ENCODE measurements around the gene SRPK1. TPM values are rescaled to one million over a fixed set of nuclear protein-coding genes. Genes with fewer than 3 reads are reported as not detected.

The SRPK1 gene
- total RNA-seq, 1 experiment from 2014 or later, result 17.1 TPM

DNA sequence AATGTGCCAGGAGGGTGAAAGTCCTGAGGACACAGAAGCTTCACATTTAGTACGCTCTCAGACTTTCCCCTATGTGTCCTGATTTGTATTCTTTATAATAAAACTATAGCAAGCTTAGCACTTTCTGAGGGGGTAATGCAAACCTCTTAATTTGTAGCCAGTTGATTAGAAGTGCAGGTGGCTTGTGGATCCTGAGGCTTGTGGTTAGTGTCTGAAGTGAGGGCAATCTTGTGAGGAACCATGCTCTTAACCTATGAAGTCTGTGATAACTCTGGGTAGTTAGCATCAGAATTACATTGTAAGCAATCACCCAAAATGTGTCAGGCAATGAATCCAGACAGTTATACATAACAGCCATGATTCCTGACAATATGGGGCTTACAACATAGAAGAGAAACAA is 64.6 kb downstream of the SRPK1 start:
- no peak for DNase-seq (ENCODE audit: low read depth)

DNA sequence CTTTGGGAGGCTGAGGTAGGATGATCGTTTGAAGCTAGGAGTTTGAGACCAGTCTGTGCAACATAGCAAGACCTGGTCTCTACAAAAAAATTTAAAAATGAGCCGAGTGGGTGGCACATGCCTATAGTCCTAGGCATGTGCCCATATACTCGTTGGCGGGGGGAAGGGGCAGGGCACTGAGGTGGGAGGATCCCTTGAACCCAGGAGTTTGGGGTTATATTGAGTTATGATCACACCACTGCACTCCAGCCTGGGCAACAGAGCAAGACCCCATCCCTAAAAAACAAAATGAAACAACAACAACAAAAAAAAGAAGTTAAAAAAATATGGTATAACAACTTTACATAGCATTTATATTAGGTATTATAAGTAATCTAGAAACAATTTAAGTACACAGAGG is 67.9 kb downstream of the SRPK1 start:
- in situ Hi-C loops (cut with HindIII; ENCODE audit: low pct_unique_long_range_greater_than_20kb, low sequenced_read_pairs), result no loop called here
- DNase-seq (ENCODE audit: low read depth), result no peak

More for the DNA sequence above, 64.6 kb downstream of the SRPK1 start:
- in situ Hi-C loops (cut with HindIII; ENCODE audit: low pct_unique_long_range_greater_than_20kb, low sequenced_read_pairs), result no loop called here

- in situ Hi-C loops (cut with HindIII; ENCODE audit: low pct_unique_long_range_greater_than_20kb, low sequenced_read_pairs), result no loop called here
- no peak for DNase-seq (ENCODE audit: low read depth)
These were observed 70.7 kb downstream of the SRPK1 start for GRCh38 chr6:35850208-35850607.

DNA sequence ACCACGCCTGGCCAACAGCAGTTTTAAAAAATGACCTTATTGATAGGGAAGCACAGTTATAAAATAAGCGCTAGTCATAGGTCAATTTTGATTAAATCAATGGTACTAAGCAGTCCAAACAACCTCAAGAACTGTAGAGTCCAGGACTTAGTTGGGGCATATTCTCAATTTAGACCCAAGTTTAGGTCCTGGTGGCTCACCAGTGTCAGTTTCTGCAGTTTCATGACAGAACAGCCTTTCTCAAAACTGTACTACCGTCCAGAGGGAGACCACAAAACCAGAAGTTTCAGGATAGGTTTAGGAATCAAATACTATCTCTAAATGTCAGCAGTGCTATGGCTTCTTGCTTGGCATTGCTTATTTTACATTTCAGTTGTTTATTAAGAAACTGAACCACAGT is 76.6 kb downstream of the SRPK1 start:
- in situ Hi-C loops (cut with HindIII; ENCODE audit: low pct_unique_long_range_greater_than_20kb, low sequenced_read_pairs), result no loop called here
- no peak for DNase-seq (ENCODE audit: low read depth)

DNA sequence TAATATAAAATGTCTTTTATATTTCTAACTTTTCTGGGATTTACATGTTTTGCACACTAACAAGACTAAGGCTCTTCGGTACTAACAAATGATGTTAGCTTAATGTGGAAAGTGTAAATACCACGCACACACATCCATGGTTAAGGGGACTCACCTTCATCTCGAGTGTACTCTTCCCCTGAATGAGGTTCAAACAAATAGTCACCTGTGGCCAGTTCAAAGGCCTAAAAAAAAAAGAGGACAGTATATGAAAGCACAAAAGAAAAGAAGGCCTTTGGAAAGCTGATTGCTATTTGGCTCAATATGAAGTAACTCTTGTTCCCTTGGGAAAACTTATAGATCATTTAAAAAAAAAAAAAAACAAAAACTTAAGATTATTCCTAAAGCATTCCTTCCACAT is 78.5 kb downstream of the SRPK1 start:
- DNase-seq (ENCODE audit: low read depth), result no peak
- in situ Hi-C loops (cut with HindIII; ENCODE audit: low pct_unique_long_range_greater_than_20kb, low sequenced_read_pairs), result no loop called here

- in situ Hi-C loops (cut with HindIII; ENCODE audit: low pct_unique_long_range_greater_than_20kb, low sequenced_read_pairs), result no loop called here
These were observed 81.9 kb downstream of the SRPK1 start for GRCh38 chr6:35839019-35839418.

DNA sequence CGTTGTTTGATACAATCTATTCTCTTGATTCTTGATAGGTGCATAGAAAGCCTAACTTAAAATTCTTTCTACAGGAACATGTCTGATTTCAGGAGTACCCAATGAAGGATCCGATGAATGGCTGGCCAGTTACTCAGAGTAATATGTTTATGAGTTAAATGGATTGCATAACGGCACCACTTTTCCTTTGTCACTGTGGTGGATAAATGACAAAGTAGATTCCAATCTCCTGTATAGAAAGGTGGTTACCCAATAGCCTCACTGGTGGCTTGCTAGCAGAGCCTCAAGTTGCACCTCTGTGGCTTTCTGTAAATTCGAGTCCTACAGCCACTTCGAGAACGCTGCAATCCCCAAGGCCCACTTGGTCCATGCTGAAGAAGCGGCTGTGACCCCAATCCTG is 87.4 kb downstream of the SRPK1 start:
- in situ Hi-C loops (cut with HindIII; ENCODE audit: low pct_unique_long_range_greater_than_20kb, low sequenced_read_pairs), result no loop called here
- peak; percentile 76 for DNase-seq (ENCODE audit: low read depth)

More at GRCh38 chr6:35839019-35839418, 81.9 kb downstream of the SRPK1 start:
- no peak for DNase-seq (ENCODE audit: low read depth)

- peak; percentile 39 for DNase-seq (ENCODE audit: low read depth)
- in situ Hi-C loops (cut with HindIII; ENCODE audit: low pct_unique_long_range_greater_than_20kb, low sequenced_read_pairs), result no loop called here
These were observed 89.5 kb downstream of the SRPK1 start for GRCh38 chr6:35831257-35832007.

- no peak for DNase-seq (ENCODE audit: low read depth)
- in situ Hi-C loops (cut with HindIII; ENCODE audit: low pct_unique_long_range_greater_than_20kb, low sequenced_read_pairs), result no loop called here
These were observed 91.6 kb downstream of the SRPK1 start for GRCh38 chr6:35829306-35829705.

DNA sequence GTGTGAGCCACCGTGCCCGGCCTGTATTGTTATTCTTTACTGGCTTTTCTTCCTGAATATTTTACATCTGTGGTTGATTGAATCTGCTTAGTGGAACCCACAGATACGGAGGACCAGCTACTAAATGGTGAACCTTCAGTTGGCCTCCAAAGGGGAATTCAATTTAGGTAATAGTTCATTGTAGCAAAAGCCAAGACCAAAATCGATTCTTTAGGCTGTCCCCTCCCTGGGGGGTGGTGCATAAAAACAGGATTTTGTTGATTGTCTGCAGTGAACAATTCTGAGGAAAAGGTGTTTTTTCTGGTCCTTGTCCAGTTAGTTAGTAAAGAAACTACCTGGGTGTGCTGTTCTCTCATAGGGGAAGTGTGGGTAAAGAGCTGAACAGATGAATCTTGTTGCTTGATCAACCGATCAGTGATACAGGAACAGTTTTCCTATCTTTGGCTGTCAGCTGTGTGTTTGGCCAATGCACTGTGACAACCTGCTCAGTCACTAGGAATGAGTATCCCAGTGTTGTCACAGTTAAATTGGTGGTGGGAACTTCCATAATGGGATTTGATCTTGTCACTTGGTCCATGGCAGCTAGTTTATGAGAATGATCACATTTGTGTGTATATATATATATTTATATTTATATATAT is 96.2 kb downstream of the SRPK1 start:
- in situ Hi-C loops (cut with HindIII; ENCODE audit: low pct_unique_long_range_greater_than_20kb, low sequenced_read_pairs), result no loop called here
- DNase-seq (ENCODE audit: low read depth), result no peak

DNA sequence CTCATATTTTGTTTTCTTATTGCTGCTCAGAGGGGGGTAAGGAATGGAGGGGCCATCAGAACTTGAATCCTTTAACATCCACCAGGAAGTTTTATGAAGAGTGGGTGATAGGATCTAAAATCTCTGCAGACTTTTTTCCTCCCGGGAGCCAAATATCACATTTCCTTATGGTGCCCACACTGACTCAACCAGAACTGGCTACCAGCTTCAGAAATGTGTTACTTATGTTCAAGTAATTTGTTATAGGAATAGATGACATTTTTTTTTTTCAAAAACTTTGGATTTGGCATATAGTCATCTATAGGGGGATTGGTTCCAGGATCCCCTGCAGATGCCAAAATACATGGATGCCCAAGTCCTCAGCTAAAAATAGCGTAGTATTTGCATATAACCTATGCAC is 97.3 kb downstream of the SRPK1 start:
- in situ Hi-C loops (cut with HindIII; ENCODE audit: low pct_unique_long_range_greater_than_20kb, low sequenced_read_pairs), result no loop called here
- DNase-seq (ENCODE audit: low read depth), result no peak

DNA sequence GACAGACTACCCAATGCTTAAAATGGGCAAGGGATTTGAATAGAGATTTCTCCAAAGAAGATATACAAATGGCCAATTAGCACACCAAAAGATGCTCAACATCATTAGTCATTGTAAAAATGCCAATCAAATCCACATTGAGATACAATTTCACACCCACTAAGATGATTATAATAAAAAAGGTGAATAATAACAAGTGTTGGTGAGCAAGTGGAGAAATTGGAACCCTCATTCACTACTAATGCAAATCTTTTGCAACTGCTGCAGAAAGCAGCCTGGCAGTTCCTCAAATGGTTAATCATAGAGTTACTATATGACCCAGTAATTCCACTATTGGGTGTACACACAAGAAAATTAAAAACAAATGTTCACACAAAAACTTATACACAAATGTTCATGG is 103.4 kb downstream of the SRPK1 start:
- in situ Hi-C loops (cut with HindIII; ENCODE audit: low pct_unique_long_range_greater_than_20kb, low sequenced_read_pairs), result no loop called here
- DNase-seq (ENCODE audit: low read depth), result no peak

DNA sequence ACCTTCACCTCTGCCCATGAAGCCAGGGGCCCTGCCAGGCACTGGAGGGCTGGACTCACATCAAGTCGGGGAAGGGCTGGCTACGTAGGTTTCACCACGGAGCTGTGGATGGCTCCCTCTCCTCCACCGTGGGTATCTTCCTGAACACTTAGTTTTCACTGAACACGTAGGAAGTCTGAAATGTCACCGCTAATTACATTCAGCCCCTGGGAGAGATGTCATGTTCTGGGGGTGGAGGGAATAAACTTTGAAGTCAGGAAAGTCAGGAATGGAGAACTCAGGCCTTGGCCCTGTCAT is 109.3 kb downstream of the SRPK1 start:
- DNase-seq (ENCODE audit: low read depth), result no peak
- in situ Hi-C loops (cut with HindIII; ENCODE audit: low pct_unique_long_range_greater_than_20kb, low sequenced_read_pairs), result no loop called here

GRCh38 chr6:35810971-35811698 is 109.8 kb downstream of the SRPK1 start:
- peak; percentile 94 for DNase-seq (ENCODE audit: low read depth)
- in situ Hi-C loops (cut with HindIII; ENCODE audit: low pct_unique_long_range_greater_than_20kb, low sequenced_read_pairs), result no loop called here

DNA sequence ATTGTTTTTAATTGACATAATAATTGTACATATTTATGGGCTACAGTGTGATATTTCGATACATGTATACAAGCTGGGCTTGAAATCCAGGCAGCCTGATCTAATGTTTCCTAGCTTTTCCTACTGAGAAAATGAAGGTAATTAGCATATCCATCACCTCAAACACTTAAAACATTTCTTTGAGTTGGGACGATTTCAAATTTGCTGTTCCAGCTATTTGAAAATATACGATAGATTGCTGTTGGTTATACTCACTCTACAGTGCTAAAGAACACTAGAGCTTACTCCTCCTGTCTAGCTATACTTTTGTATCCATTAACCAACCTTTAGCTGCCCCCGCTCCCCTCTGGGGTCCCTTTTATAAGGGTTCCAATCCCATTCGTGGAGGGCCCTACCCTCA is 111.1 kb downstream of the SRPK1 start:
- in situ Hi-C loops (cut with HindIII; ENCODE audit: low pct_unique_long_range_greater_than_20kb, low sequenced_read_pairs), result no loop called here
- DNase-seq (ENCODE audit: low read depth), result no peak

GRCh38 chr6:35808688-35809087 is 112.2 kb downstream of the SRPK1 start:
- in situ Hi-C loops (cut with HindIII; ENCODE audit: low pct_unique_long_range_greater_than_20kb, low sequenced_read_pairs), result no loop called here
- no peak for DNase-seq (ENCODE audit: low read depth)

DNA sequence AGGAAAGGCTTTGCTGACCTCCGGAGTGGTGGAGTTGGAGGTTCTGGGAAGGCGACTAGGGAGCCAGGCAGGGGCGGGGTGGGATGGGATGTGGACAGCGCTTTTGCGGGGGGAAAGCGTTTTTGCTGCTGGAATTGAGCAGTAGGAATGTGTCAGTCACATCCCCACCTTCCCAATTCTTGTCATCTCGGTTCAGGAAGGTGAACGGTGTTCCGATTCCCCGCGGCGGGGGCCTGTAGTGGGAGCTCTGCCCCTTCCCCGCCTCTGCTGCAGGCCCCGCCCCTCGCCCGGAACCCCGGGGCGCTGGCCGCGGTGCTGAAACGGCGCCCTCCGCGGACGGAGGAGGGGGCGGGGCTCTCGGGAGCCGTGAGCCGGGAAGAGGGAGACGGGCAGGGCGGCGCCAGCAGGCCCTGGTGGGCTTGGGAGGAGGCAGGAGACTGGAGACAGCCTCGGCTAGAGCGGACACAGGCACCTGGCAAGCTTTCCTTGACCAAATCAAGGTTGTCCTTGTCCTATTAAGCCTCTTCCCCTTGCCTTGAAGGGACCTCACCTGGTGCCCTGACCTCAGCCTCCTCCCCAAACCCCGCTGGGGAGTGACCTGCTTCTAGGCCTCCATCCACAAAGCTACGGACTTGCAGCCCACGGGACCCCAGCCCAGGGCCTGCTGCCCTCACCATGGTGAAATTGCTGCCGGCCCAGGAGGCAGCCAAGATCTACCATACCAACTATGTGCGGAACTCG is 115.7 kb downstream of the SRPK1 start, which contains the start of gene LHFPL5:
Gene LHFPL5, plus strand, starts transcription at position 357 of the 741 bp plus-strand sequence. Its CDS starts 319 bp downstream, at position 676.
- DNase-seq (ENCODE audit: low read depth), result peak; percentile 72

GRCh38 chr6:35801148-35801547 is 119.8 kb downstream of the SRPK1 start:
- no peak for DNase-seq (ENCODE audit: low read depth)
- in situ Hi-C loops (cut with HindIII; ENCODE audit: low pct_unique_long_range_greater_than_20kb, low sequenced_read_pairs), result no loop called here

More for the DNA sequence above, 115.7 kb downstream of the SRPK1 start, which contains the start of gene LHFPL5:
- in situ Hi-C loops (cut with HindIII; ENCODE audit: low pct_unique_long_range_greater_than_20kb, low sequenced_read_pairs), result no loop called here

DNA sequence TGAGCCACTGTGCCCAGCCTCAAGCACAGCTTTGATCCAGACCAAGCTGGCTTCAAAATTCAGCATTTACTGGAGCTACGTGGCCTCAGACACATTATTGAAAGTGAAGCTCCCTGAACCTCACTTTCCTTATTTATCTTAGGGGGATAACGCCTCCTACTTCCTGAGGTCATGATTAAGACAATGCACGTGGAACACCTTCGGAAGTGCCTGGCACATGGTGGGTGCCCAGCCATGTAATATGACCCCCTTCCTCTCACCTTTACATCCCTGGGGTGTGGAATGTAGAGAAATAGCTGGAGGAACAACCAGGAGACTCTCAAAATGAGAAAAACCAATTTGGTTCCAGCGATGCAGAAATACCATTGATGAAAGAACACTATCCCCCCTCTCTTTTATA is 122.2 kb downstream of the SRPK1 start:
- no peak for DNase-seq (ENCODE audit: low read depth)
- in situ Hi-C loops (cut with HindIII; ENCODE audit: low pct_unique_long_range_greater_than_20kb, low sequenced_read_pairs), result no loop called here
